GM23338 (cell line): ENCODE data around the gene STX8. TPM values are rescaled to one million over a fixed set of nuclear protein-coding genes. Genes with fewer than 3 reads are reported as not detected.

Source experiments
- ATAC-seq: fragments of 200-7000 bp; cut with Tn5 transposase; 3 replicates; pipeline ENCODE4 v1.9.1; 2020
- DNase-seq: peaks from one replicate; pipeline ENCODE4 v3.0.0-alpha.2; 2015; ENCODE audit warnings: low spot score
- H2AFZ ChIP-seq: fragments of 200-600 bp; sonication (generic); 2 replicates; pipeline ENCODE4 v1.8.0; 2016; ENCODE audit warnings: antibody characterized with exemption, mild to moderate bottlenecking, moderate library complexity
- H3F3A ChIP-seq: fragments of 200-600 bp; sonication (generic); replicated peaks from 2 replicates; pipeline ENCODE4 v1.8.0; 2017; ENCODE audit warnings: antibody characterized with exemption, mixed run types, low read depth
- H3K27ac ChIP-seq: fragments of 200-600 bp; sonication (generic); 2 replicates; pipeline ENCODE4 v1.6.1; 2016; ENCODE audit warnings: low read depth
- H3K27me3 ChIP-seq: fragments of 200-600 bp; sonication (generic); 2 replicates; pipeline ENCODE4 v1.8.0; 2016; ENCODE audit warnings: mild to moderate bottlenecking, mixed run types, moderate library complexity; ENCODE audit not compliant: insufficient read depth
- H3K36me3 ChIP-seq: fragments of 200-600 bp; sonication (generic); 2 replicates; pipeline ENCODE4 v1.8.0; 2016; ENCODE audit warnings: mild to moderate bottlenecking; ENCODE audit not compliant: insufficient read depth
- H3K4me1 ChIP-seq: fragments of 200-600 bp; sonication (generic); 2 replicates; pipeline ENCODE4 v1.8.0; 2016; ENCODE audit warnings: mild to moderate bottlenecking, moderate library complexity; ENCODE audit not compliant: insufficient read depth
- H3K4me2 ChIP-seq: fragments of 200-600 bp; sonication (generic); 2 replicates; pipeline ENCODE4 v1.7.1; 2017; ENCODE audit warnings: mixed run types
- H3K4me3 ChIP-seq: fragments of 200-600 bp; sonication (generic); 2 replicates; pipeline ENCODE4 v1.6.1; 2016; ENCODE audit warnings: mixed run types
- H3K79me2 ChIP-seq: fragments of 200-600 bp; sonication (generic); replicated peaks from 2 replicates; pipeline ENCODE4 v1.8.0; 2017; ENCODE audit warnings: mild to moderate bottlenecking; ENCODE audit not compliant: insufficient read depth
- H3K9me2 ChIP-seq: fragments of 200-600 bp; sonication (generic); 2 replicates; pipeline ENCODE4 v1.8.0; 2017; ENCODE audit not compliant: insufficient read depth
- H4K20me1 ChIP-seq: fragments of 200-600 bp; sonication (generic); replicated peaks from 2 replicates; pipeline ENCODE4 v1.8.0; 2017; ENCODE audit warnings: mild to moderate bottlenecking; ENCODE audit not compliant: insufficient read depth
- H3K27ac Mint-ChIP-seq: 2 replicates; pipeline ENCODE4 v1.8.0; 2020; ENCODE audit warnings: inconsistent platforms, mild to moderate bottlenecking, moderate library complexity, mixed read lengths
- H3K27me3 Mint-ChIP-seq: 3 replicates; pipeline ENCODE4 v1.8.0; 2022; ENCODE audit warnings: low read depth, mild to moderate bottlenecking, moderate library complexity, mixed read lengths, inconsistent platforms; ENCODE audit not compliant: insufficient read depth, poor library complexity
- H3K36me3 Mint-ChIP-seq: 3 replicates; pipeline ENCODE4 v1.8.0; 2021; ENCODE audit warnings: low read depth, mild to moderate bottlenecking, inconsistent platforms, moderate library complexity, mixed read lengths
- H3K4me1 Mint-ChIP-seq: 3 replicates; pipeline ENCODE4 v1.8.0; 2020; ENCODE audit warnings: mild to moderate bottlenecking, inconsistent platforms, mixed read lengths
- H3K4me3 Mint-ChIP-seq: 3 replicates; pipeline ENCODE4 v1.8.0; 2021; ENCODE audit warnings: moderate library complexity, mild to moderate bottlenecking, inconsistent platforms, mixed read lengths
- H3K9me3 Mint-ChIP-seq: 3 replicates; pipeline ENCODE4 v1.8.0; 2020; ENCODE audit warnings: moderate library complexity, mild to moderate bottlenecking, inconsistent platforms, mixed read lengths
- CREB1 ChIP-seq: fragments of 250-450 bp; sonication (Bioruptor Pico); IDR thresholded peaks from 2 replicates; pipeline ENCODE4 v1.5.0; 2020; ENCODE audit warnings: low read depth, mild to moderate bottlenecking, moderate library complexity
- EZH2 ChIP-seq: fragments of 200-600 bp; sonication (generic); IDR thresholded peaks from one replicate; pipeline ENCODE4 v1.8.0; 2017; ENCODE audit warnings: antibody characterized with exemption, mild to moderate bottlenecking, low read depth; ENCODE audit not compliant: unreplicated experiment
- NANOG ChIP-seq: IDR thresholded peaks from 2 replicates; pipeline ENCODE4 v1.6.1; 2016; ENCODE audit warnings: antibody characterized with exemption, borderline replicate concordance
- POLR2AphosphoS5 ChIP-seq: IDR thresholded peaks from 2 replicates; pipeline ENCODE4 v1.6.1; 2016; ENCODE audit warnings: antibody characterized with exemption, low read depth
- REST ChIP-seq: IDR thresholded peaks from one replicate; pipeline ENCODE4 v1.6.1; 2018; ENCODE audit warnings: antibody characterized with exemption; ENCODE audit not compliant: unreplicated experiment
- ZNF114 ChIP-seq: fragments of 250-450 bp; sonication (Bioruptor Pico); IDR thresholded peaks from 2 replicates; pipeline ENCODE4 v1.5.0; 2020; ENCODE audit warnings: mild to moderate bottlenecking, moderate library complexity
- ZNF331 ChIP-seq: fragments of 250-450 bp; sonication (Bioruptor Pico); IDR thresholded peaks from 2 replicates; pipeline ENCODE4 v1.5.0; 2020; ENCODE audit warnings: low read depth, mild to moderate bottlenecking, moderate library complexity
- ZNF462 ChIP-seq: fragments of 250-450 bp; sonication (Bioruptor Pico); IDR thresholded peaks from 2 replicates; pipeline ENCODE4 v1.5.0; 2020; ENCODE audit warnings: mild to moderate bottlenecking, moderate library complexity
- polyA plus RNA-seq: library from polyadenylated mRNA; unstranded; fragments of >200 nt; fragmentation: Nextera tagmentation; extraction: Ambion mirVana; gene quantifications from 2 replicates; pipeline ENCODE4 v1.2.1, GENCODE V29; 2016
- total RNA-seq: library from RNA; depleted of rRNA; stranded (reverse); fragments of >200 nt; shearing (Covaris generic); gene quantifications from 2 replicates; pipeline ENCODE4 v1.2.3, GENCODE V29; 2014
- TF ChIP-seq, protein P1 (sequence below): IDR thresholded peaks from 2 replicates; pipeline ENCODE4 v1.6.1; 2016; ENCODE audit warnings: antibody characterized with exemption

The STX8 gene
- total and polyA plus RNA-seq, 2 experiments from 2014 or later = 59.4 to 82.3 TPM

GRCh38 chr17:9473711-9474110 is 101.9 kb downstream of the STX8 start (continued):
- no peak for TF ChIP-seq ZNF462 (CRISPR knock-in tag)

GRCh38 chr17:9472541-9472940 is 103.1 kb downstream of the STX8 start:
- Histone ChIP-seq H3K36me3 (no peaks in the 10 kb centered on the region), H3K4me3 (no peak overlapping the region), H3K4me1 (peaks cover 5% of the 10 kb centered on the region; the same call in 1 of the 2 replicates), H3K27ac (no peak overlapping the region), H3K9me2 (no peaks in the 10 kb centered on the region), H3K79me2 (no peaks in the 10 kb centered on the region), H3F3A (no peaks in the 10 kb centered on the region), H3K4me2 (no peak overlapping the region), H4K20me1 (no peaks in the 10 kb centered on the region), H2AFZ (no peak overlapping the region), H3K27me3 (no peaks in the 10 kb centered on the region)
- H3K27me3 Mint-ChIP-seq = peaks cover 1% of the 10 kb centered on the region
- H3K36me3 Mint-ChIP-seq = no peaks in the 10 kb centered on the region; the same call in 1 of the 3 replicates
- ATAC-seq = no peak
- H3K9me3 Mint-ChIP-seq = no peaks in the 10 kb centered on the region
- H3K4me1 Mint-ChIP-seq = peaks cover 20% of the 10 kb centered on the region
- no peak for DNase-seq
- H3K4me3 Mint-ChIP-seq = no peak overlapping the region
- H3K27ac Mint-ChIP-seq = no peak overlapping the region
- no peak for TF ChIP-seq EZH2
- TF ChIP-seq ZNF114 = no peak
- no peak for TF ChIP-seq CREB1
- no peak for TF ChIP-seq ZNF331 (CRISPR knock-in tag)
- no peak for TF ChIP-seq REST
- no peak for TF ChIP-seq NANOG
- TF ChIP-seq, protein P1, sequence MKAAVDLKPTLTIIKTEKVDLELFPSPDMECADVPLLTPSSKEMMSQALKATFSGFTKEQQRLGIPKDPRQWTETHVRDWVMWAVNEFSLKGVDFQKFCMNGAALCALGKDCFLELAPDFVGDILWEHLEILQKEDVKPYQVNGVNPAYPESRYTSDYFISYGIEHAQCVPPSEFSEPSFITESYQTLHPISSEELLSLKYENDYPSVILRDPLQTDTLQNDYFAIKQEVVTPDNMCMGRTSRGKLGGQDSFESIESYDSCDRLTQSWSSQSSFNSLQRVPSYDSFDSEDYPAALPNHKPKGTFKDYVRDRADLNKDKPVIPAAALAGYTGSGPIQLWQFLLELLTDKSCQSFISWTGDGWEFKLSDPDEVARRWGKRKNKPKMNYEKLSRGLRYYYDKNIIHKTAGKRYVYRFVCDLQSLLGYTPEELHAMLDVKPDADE = no peak
- no peak for TF ChIP-seq POLR2AphosphoS5
